HUES48 (cell line): Measurements from ENCODE around the gene B3GALT5.
"Not testable (repeated sequence)": the region's sequence is repeated elsewhere in the genome, so short reads cannot be mapped to it uniquely, and the experiment has no call there.

Experiments
- H3K27ac ChIP-seq: one replicate; pipeline ENCODE4 v1.7.0; 2013; ENCODE audit warnings: low read depth, low read length, inconsistent platforms
- H3K27me3 ChIP-seq: 2 replicates; pipeline ENCODE4 v1.6.1; 2013; ENCODE audit warnings: mild to moderate bottlenecking, low read length; ENCODE audit not compliant: control insufficient read depth, insufficient read depth
- H3K36me3 ChIP-seq: 2 replicates; pipeline ENCODE4 v1.6.1; 2013; ENCODE audit warnings: low read length; ENCODE audit not compliant: control insufficient read depth, insufficient read depth
- H3K4me1 ChIP-seq: 2 replicates; pipeline ENCODE4 v1.6.1; 2013; ENCODE audit warnings: mild to moderate bottlenecking, low read length; ENCODE audit not compliant: control insufficient read depth, insufficient read depth
- H3K4me3 ChIP-seq: 2 replicates; pipeline ENCODE4 v1.5.1; 2013; ENCODE audit warnings: mild to moderate bottlenecking, low read depth, low read length
- H3K9ac ChIP-seq: 2 replicates; pipeline ENCODE4 v1.6.1; 2013; ENCODE audit warnings: mild to moderate bottlenecking, low read depth, low read length, moderate library complexity
- H3K9me3 ChIP-seq: 2 replicates; pipeline ENCODE4 v1.6.1; 2013; ENCODE audit warnings: low read length; ENCODE audit not compliant: control insufficient read depth, insufficient read depth

The B3GALT5 gene

GRCh38 chr21:39583586-39583985, 29.2 kb upstream of the B3GALT5 start:
- not testable (repeated sequence) for H3K4me1 ChIP-seq, H3K36me3 ChIP-seq, H3K27ac ChIP-seq, H3K9me3 ChIP-seq, H3K27me3 ChIP-seq, H3K9ac ChIP-seq, H3K4me3 ChIP-seq

- Histone ChIP-seq H3K36me3 (no peaks in the 10 kb centered on the region), H3K9me3 (peaks cover 14% of the 10 kb centered on the region), H3K27ac (no peak overlapping the region), H3K27me3 (no peaks in the 10 kb centered on the region), H3K9ac (no peak overlapping the region), H3K4me1 (no peaks in the 10 kb centered on the region), H3K4me3 (no peak overlapping the region)
These were observed 25.4 kb upstream of the B3GALT5 start for GRCh38 chr21:39587376-39587775.

- no peak overlapping the region for H3K27ac ChIP-seq
- H3K27me3 ChIP-seq: no peaks in the 10 kb centered on the region
- H3K4me1 ChIP-seq: no peaks in the 10 kb centered on the region
- peaks cover 14% of the 10 kb centered on the region for H3K9me3 ChIP-seq
- H3K9ac ChIP-seq: no peak overlapping the region
- no peak overlapping the region for H3K4me3 ChIP-seq
- no peaks in the 10 kb centered on the region for H3K36me3 ChIP-seq
These were observed 23.9 kb upstream of the B3GALT5 start for GRCh38 chr21:39588884-39589283.

GRCh38 chr21:39593522-39593921, 19.2 kb upstream of the B3GALT5 start:
- no peaks in the 10 kb centered on the region for H3K36me3 ChIP-seq
- no peak overlapping the region for H3K27ac ChIP-seq
- peaks cover 8% of the 10 kb centered on the region; the same call in 1 of the 2 replicates for H3K4me1 ChIP-seq
- peaks cover 6% of the 10 kb centered on the region for H3K9me3 ChIP-seq
- no peak overlapping the region for H3K9ac ChIP-seq
- no peaks in the 10 kb centered on the region for H3K27me3 ChIP-seq
- no peak overlapping the region for H3K4me3 ChIP-seq

- Histone ChIP-seq H3K4me1 (peaks cover 8% of the 10 kb centered on the region; the same call in 1 of the 2 replicates), H3K4me3 (no peak overlapping the region), H3K27me3 (no peaks in the 10 kb centered on the region), H3K9me3 (no peaks in the 10 kb centered on the region), H3K36me3 (no peaks in the 10 kb centered on the region), H3K27ac (no peak overlapping the region), H3K9ac (no peak overlapping the region)
These were observed 17.3 kb upstream of the B3GALT5 start for GRCh38 chr21:39595465-39595864.

- Histone ChIP-seq H3K9ac (no peak overlapping the region), H3K4me1 (peaks cover 11% of the 10 kb centered on the region; the same call in 1 of the 2 replicates), H3K4me3 (no peak overlapping the region), H3K9me3 (no peaks in the 10 kb centered on the region), H3K27ac (no peak overlapping the region), H3K27me3 (no peaks in the 10 kb centered on the region), H3K36me3 (no peaks in the 10 kb centered on the region)
These were observed 15.1 kb upstream of the B3GALT5 start for GRCh38 chr21:39597595-39597994.

GRCh38 chr21:39599191-39599970, 13.4 kb upstream of the B3GALT5 start:
- no peaks in the 10 kb centered on the region for H3K36me3 ChIP-seq
- H3K27me3 ChIP-seq: no peaks in the 10 kb centered on the region
- H3K9me3 ChIP-seq: no peaks in the 10 kb centered on the region
- H3K4me1 ChIP-seq: peaks cover 11% of the 10 kb centered on the region; the same call in 1 of the 2 replicates
- no peak overlapping the region for H3K9ac ChIP-seq
- H3K27ac ChIP-seq: no peak overlapping the region
- H3K4me3 ChIP-seq: no peak overlapping the region

GRCh38 chr21:39601187-39601928, 11.4 kb upstream of the B3GALT5 start:
- H3K36me3 ChIP-seq: peaks cover 3% of the 10 kb centered on the region; the same call in 1 of the 2 replicates
- no peak overlapping the region for H3K9ac ChIP-seq
- peaks cover 11% of the 10 kb centered on the region; the same call in 1 of the 2 replicates for H3K4me1 ChIP-seq
- no peaks in the 10 kb centered on the region for H3K27me3 ChIP-seq
- no peak overlapping the region for H3K27ac ChIP-seq
- no peak overlapping the region for H3K4me3 ChIP-seq
- no peaks in the 10 kb centered on the region for H3K9me3 ChIP-seq

GRCh38 chr21:39602076-39602689, 10.6 kb upstream of the B3GALT5 start:
- Histone ChIP-seq H3K27ac (no peak overlapping the region), H3K36me3 (peaks cover 3% of the 10 kb centered on the region; the same call in 1 of the 2 replicates), H3K4me3 (no peak overlapping the region), H3K4me1 (peaks cover 11% of the 10 kb centered on the region; the same call in 1 of the 2 replicates), H3K9me3 (no peaks in the 10 kb centered on the region), H3K27me3 (no peaks in the 10 kb centered on the region), H3K9ac (no peak overlapping the region)

GRCh38 chr21:39602793-39603192, 9.9 kb upstream of the B3GALT5 start:
- no peaks in the 10 kb centered on the region for H3K27me3 ChIP-seq
- H3K27ac ChIP-seq: no peak overlapping the region
- peaks cover 3% of the 10 kb centered on the region; the same call in 1 of the 2 replicates for H3K36me3 ChIP-seq
- H3K4me3 ChIP-seq: no peak overlapping the region
- no peaks in the 10 kb centered on the region for H3K9me3 ChIP-seq
- no peak overlapping the region for H3K9ac ChIP-seq
- H3K4me1 ChIP-seq: peaks cover 8% of the 10 kb centered on the region; the same call in 1 of the 2 replicates
